ENCODE measurements around the gene CCDC87. TPM values are rescaled to one million over a fixed set of nuclear protein-coding genes. Genes with fewer than 3 reads are reported as not detected.

Gene CCDC87
- total RNA-seq, 1 donor from 2014 or later, result 0.41 TPM

DNA sequence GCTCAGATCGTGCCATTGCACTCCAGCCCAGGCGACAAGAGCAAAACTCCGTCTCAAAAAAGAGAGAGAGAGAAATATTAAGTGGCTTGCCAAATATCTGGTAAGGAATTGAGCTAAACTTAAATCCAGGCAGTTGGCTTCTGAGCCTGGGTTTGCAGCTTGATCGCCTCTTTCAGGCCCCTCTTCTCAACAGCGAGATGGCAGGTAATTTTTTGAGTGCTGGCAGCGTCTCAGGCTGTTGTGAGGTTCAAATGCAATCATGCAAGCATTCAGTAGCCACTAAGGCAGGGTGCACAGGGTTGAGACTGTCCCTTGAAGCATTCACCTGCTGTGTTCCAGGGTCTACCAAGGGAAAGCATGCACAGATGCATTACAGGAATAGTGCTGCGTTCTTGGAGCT is 23.8 kb downstream of the CCDC87 start:
- H3K9me3 ChIP-seq (replicated peaks), result no peaks in the 10 kb centered on the region
- H3K4me3 ChIP-seq, result peak overlapping the region; percentile 82
- H3K4me1 ChIP-seq, result peaks cover 17% of the 10 kb centered on the region
- H3K36me3 ChIP-seq, result peaks cover 3% of the 10 kb centered on the region
- intact Hi-C loops (cut with micrococcal nuclease), result no loop called here
- no peaks in the 10 kb centered on the region for H3K27me3 ChIP-seq (ENCODE audit: low read depth)
- TF ChIP-seq, protein P1, sequence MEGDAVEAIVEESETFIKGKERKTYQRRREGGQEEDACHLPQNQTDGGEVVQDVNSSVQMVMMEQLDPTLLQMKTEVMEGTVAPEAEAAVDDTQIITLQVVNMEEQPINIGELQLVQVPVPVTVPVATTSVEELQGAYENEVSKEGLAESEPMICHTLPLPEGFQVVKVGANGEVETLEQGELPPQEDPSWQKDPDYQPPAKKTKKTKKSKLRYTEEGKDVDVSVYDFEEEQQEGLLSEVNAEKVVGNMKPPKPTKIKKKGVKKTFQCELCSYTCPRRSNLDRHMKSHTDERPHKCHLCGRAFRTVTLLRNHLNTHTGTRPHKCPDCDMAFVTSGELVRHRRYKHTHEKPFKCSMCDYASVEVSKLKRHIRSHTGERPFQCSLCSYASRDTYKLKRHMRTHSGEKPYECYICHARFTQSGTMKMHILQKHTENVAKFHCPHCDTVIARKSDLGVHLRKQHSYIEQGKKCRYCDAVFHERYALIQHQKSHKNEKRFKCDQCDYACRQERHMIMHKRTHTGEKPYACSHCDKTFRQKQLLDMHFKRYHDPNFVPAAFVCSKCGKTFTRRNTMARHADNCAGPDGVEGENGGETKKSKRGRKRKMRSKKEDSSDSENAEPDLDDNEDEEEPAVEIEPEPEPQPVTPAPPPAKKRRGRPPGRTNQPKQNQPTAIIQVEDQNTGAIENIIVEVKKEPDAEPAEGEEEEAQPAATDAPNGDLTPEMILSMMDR (IDR thresholded peaks at IDR 0.05; ENCODE audit: borderline replicate concordance), result no peak
- no peak for DNase-seq
- H3K27ac ChIP-seq (replicated peaks), result no peak overlapping the region

DNA sequence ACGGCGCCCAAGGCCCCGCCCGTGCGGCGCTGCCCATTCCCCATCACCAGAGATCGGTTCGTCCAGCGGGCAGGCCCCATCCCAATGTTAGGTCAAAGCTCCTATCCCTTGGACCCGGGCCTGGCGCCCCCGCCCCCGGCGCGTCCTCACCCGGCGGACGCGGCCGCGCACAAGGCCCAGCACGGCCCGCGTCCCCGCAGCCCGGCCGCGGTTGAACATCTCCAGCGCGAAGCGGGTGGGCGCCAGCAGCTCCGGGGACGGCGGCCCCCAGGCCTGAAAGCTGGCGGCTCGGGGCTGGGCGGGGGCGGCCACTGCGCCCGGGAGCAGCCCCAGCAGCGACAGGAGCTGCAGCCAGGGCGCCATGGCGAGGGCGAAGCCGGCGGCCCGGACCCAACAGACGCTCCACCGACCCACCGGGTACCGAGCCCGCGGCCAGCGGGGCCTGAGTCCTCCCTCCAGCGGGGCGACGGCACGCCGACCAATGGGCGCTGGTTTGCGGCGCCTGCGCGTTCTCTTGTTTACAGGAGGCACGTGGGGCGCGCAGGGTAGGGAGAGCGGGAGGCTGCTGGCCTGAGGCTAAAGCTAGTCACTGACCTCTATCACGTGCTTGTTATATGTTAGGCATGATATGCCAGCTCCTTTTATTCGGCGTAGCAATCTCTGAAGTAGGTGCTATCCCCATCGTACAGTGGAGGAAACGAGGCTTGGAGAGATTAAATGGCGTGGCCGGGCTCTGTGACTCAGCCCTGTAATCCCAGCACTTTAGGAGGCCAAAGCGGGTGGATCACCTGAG is 24.5 kb downstream of the CCDC87 start, which contains the start of gene CTSF:
TSS of gene CTSF (minus strand) at position 483 of the 793 bp plus-strand sequence. CDS start at position 363, 120 bp downstream.
- Histone ChIP-seq H3K27me3 (ENCODE audit: low read depth) (no peaks in the 10 kb centered on the region), H3K4me1 (peaks cover 17% of the 10 kb centered on the region), H3K27ac (replicated peaks) (peak within 1 kb of the TSS; percentile 64), H3K4me3 (peak within 1 kb of the TSS; percentile 82), H3K36me3 (peaks cover 3% of the 10 kb centered on the region), H3K9me3 (replicated peaks) (no peaks in the 10 kb centered on the region)
- peak; percentile 89 for DNase-seq
- intact Hi-C loops (cut with micrococcal nuclease), result no loop called here
- TF ChIP-seq, protein P1 (IDR thresholded peaks at IDR 0.05; ENCODE audit: borderline replicate concordance), result no peak

DNA sequence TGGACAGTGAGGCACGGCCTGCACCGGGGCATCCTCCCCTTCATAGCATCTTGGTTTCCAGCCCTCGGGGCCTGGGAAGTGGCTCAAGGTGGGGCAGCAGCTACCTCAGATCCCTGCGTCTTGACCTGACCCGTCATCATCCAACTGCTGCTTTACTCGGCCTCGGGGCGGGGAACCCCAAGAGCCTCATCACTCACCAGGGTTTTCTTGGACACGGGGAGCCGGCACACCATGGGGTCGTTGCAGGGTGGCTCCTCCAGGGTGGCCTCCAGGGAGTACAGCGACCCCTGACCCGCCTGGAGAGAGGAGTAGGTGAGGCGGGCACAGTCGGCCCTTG is 25.1 kb downstream of the CCDC87 start:
- H3K36me3 ChIP-seq, result peaks cover 3% of the 10 kb centered on the region
- H3K4me1 ChIP-seq, result peaks cover 17% of the 10 kb centered on the region
- peak overlapping the region; percentile 64 for H3K27ac ChIP-seq (replicated peaks)
- peak overlapping the region; percentile 82 for H3K4me3 ChIP-seq
- no peak for DNase-seq
- intact Hi-C loops (cut with micrococcal nuclease), result no loop called here
- no peaks in the 10 kb centered on the region for H3K9me3 ChIP-seq (replicated peaks)
- no peaks in the 10 kb centered on the region for H3K27me3 ChIP-seq (ENCODE audit: low read depth)
- TF ChIP-seq, protein P1 (IDR thresholded peaks at IDR 0.05; ENCODE audit: borderline replicate concordance), result no peak

DNA sequence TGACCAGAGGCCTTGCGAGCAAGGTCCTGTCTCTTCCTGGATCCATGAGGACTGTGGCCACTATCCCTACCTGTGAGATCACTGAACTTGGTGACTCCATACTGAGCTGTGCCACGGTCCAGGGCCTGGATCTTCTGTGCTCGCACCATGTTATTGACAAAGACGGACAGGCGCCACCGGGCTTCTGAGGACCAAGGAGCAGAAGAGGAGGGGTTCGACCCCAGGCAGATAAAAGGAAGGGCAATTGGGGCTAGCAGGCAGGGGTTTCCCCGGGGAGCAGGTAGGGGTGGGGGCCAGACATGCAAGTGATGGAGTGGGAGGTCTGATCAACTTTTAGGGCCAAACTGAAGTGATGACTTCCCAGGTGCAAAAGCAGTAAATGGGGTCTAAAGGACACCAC is 26.6 kb downstream of the CCDC87 start:
- H3K27me3 ChIP-seq (ENCODE audit: low read depth), result no peaks in the 10 kb centered on the region
- H3K9me3 ChIP-seq (replicated peaks), result no peaks in the 10 kb centered on the region
- peaks cover 3% of the 10 kb centered on the region for H3K36me3 ChIP-seq
- H3K4me3 ChIP-seq, result no peak overlapping the region
- no peak overlapping the region for H3K27ac ChIP-seq (replicated peaks)
- DNase-seq, result no peak
- TF ChIP-seq, protein P1 (IDR thresholded peaks at IDR 0.05; ENCODE audit: borderline replicate concordance), result no peak
- intact Hi-C loops (cut with micrococcal nuclease), result no loop called here
- H3K4me1 ChIP-seq, result peaks cover 17% of the 10 kb centered on the region

DNA sequence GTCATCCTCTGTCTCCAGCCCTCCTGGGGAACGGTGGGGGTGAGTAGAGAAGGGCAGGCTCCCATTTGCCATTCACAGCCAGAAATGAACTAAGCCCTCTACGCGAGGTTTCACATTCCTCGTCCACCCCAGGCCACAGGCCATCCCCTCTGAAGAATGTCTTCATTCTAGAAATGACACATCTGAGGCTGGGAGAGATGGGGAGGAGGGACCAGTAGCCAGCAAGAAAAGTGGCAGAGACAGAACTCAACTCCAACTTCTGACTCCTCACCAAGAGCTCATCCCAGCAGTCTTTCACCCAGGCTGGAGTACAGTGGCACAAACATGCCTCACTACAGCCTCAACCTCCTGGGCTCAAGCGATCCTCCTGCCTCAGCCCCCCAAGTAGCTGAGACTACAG is 27.9 kb downstream of the CCDC87 start:
- no peaks in the 10 kb centered on the region for H3K9me3 ChIP-seq (replicated peaks)
- H3K36me3 ChIP-seq, result peaks cover 3% of the 10 kb centered on the region
- H3K4me1 ChIP-seq, result peaks cover 17% of the 10 kb centered on the region
- intact Hi-C loops (cut with micrococcal nuclease), result no loop called here
- H3K4me3 ChIP-seq, result no peak overlapping the region
- H3K27ac ChIP-seq (replicated peaks), result no peak overlapping the region
- TF ChIP-seq, protein P1 (IDR thresholded peaks at IDR 0.05; ENCODE audit: borderline replicate concordance), result no peak
- DNase-seq, result no peak
- no peaks in the 10 kb centered on the region for H3K27me3 ChIP-seq (ENCODE audit: low read depth)

Measured in left ventricle myocardium inferior (tissue), 1 donor.